K562 (cell line): ENCODE results near the gene CD55. TPM values are rescaled to one million over a fixed set of nuclear protein-coding genes. Genes with fewer than 3 reads are reported as not detected.
A peak's percentile ranks its signal among the peaks of the same experiment; 100 is the strongest.

Experiments used
- CEBPB ChIP-seq: fragments of 450-650 bp; IDR thresholded peaks from 2 replicates; pipeline ENCODE4 v1.6.1; 2016; ENCODE audit warnings: missing genetic modification characterization, missing compliant biosample characterization
- FOXA3 ChIP-seq, 2 experiments: fragments of 450-650 bp in 1 of 2; sonication (generic) in 1 of 2; formaldehyde crosslinking; IDR thresholded peaks in 1 of 2; conservative IDR thresholded peaks in 1 of 2; 2 replicates each; pipeline versions ENCODE4 v1.4.0 to v1.8.0; 2020 to 2022; ENCODE audit warnings: mild to moderate bottlenecking in 2 of 2, missing genetic modification reagents in 1 of 2
- HDAC8 ChIP-seq: fragments of 450-650 bp; IDR thresholded peaks from 2 replicates; pipeline ENCODE4 v1.6.1; 2016; ENCODE audit warnings: mild to moderate bottlenecking, missing genetic modification characterization, moderate library complexity, missing compliant biosample characterization
- HNRNPLL ChIP-seq: fragments of 200-400 bp; formaldehyde crosslinking; IDR thresholded peaks from 2 replicates; pipeline ENCODE4 v1.6.1; 2017; ENCODE audit warnings: low read length, low read depth, mild to moderate bottlenecking; ENCODE audit not compliant: poor library complexity, severe bottlenecking
- PURB ChIP-seq: sonication (generic); formaldehyde crosslinking; IDR thresholded peaks from 2 replicates; pipeline ENCODE4 v1.9.0; 2021; ENCODE audit warnings: low read depth, mild to moderate bottlenecking, missing genetic modification reagents
- RAD51 ChIP-seq: fragments of 450-650 bp; IDR thresholded peaks from 2 replicates; pipeline ENCODE4 v1.7.1; 2016; ENCODE audit warnings: low read depth, mild to moderate bottlenecking, borderline replicate concordance
- ZBTB1 ChIP-seq: sonication (generic); formaldehyde crosslinking; IDR thresholded peaks from 2 replicates; pipeline ENCODE4 v1.8.1; 2023; ENCODE audit warnings: missing genetic modification reagents, low read depth, mild to moderate bottlenecking, borderline replicate concordance
- ZNF12 ChIP-seq: sonication (generic); formaldehyde crosslinking; IDR thresholded peaks from 2 replicates; pipeline ENCODE4 v1.4.0; 2020; ENCODE audit warnings: mild to moderate bottlenecking, missing genetic modification reagents
- ZNF3 ChIP-seq: fragments of 250-450 bp; sonication (Bioruptor Pico); IDR thresholded peaks from 2 replicates; pipeline ENCODE4 v1.5.0; 2021; ENCODE audit warnings: mild to moderate bottlenecking, moderate library complexity
- ZNF551 ChIP-seq: fragments of 250-450 bp; sonication (Bioruptor Pico); IDR thresholded peaks from 2 replicates; pipeline ENCODE4 v1.5.0; 2021; ENCODE audit warnings: mild to moderate bottlenecking, moderate library complexity
- polyA plus RNA-seq, 8 experiments: library from polyadenylated mRNA; depleted of rRNA in 4 of 8; stranded (reverse) in 5 of 8; unstranded in 3 of 8; fragments of >200 nt; fragmentation: Nextera tagmentation in 2 of 8; fragmentation: Illumina TruSeq in 1 of 8; extraction: Ambion mirVana in 2 of 8; extraction: Trizol in 1 of 8; gene quantifications; 2 replicates each; pipeline versions ENCODE4 v1.2.1 to v1.2.3, GENCODE V29; 2011 to 2014; ENCODE audit warnings: inconsistent platforms in 1 of 8, missing spikeins in 1 of 8
- total RNA-seq, 7 experiments: library from RNA; depleted of rRNA in 6 of 7; stranded (reverse); fragments of >200 nt in 6 of 7; fragmentation: Illumina TruSeq in 2 of 7; extraction: Trizol in 2 of 7; gene quantifications; 2 replicates each; pipeline versions ENCODE4 v1.2.1 to v1.2.3, GENCODE V29; 2011 to 2021; ENCODE audit warnings: low replicate concordance in 1 of 7
- TF ChIP-seq, protein P1 (sequence below): fragments of 450-650 bp; IDR thresholded peaks from 2 replicates; pipeline ENCODE4 v1.6.1; 2016; ENCODE audit warnings: mild to moderate bottlenecking, moderate library complexity
- TF ChIP-seq, protein P2 (sequence below): sonication (generic); formaldehyde crosslinking; IDR thresholded peaks from 2 replicates; pipeline ENCODE4 v1.8.0; 2022; ENCODE audit warnings: mild to moderate bottlenecking, missing genetic modification reagents
- TF ChIP-seq, protein P3 (sequence below): fragments of 250-450 bp; sonication (Bioruptor Pico); IDR thresholded peaks from 2 replicates; pipeline ENCODE4 v1.8.0; 2021; ENCODE audit warnings: moderate library complexity, mild to moderate bottlenecking, inconsistent platforms

Gene CD55
- total and polyA plus RNA-seq, 9 of the 15 experiments (the other 6 are each of a cell fraction or from before 2014, with no cell fraction given): 17.7 to 150 (median 97.0) TPM

DNA sequence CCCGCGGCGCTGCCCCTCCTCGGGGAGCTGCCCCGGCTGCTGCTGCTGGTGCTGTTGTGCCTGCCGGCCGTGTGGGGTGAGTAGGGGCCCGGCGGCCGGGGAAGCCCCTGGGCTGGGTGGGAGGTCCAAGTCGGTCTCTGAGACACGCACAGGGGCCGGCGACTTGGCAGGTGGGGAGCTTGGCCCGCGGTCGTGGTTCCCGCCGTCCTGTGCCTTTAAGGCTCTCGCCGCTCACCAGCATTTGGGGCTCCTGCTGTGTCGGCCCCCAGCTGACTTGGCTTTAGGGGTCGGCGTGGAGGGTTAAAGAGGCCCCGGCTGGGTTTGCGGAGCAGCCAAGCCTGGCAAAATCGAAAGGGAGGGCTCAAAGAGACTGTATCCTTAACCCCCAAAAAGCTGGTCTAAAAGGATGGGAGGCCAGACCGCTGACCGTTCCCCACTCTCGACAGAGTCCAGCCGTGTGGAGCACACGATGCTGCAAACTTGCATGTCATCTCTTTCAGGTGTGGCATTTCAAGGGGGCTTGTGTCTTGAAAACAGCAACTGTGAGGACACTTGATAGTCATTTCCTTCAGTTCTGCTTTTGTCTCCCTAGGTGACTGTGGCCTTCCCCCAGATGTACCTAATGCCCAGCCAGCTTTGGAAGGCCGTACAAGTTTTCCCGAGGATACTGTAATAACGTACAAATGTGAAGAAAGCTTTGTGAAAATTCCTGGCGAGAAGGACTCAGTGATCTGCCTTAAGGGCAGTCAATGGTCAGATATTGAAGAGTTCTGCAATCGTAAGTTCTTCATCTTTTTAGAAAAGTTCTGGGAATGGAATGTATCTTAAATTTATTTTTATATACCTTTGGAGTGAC lies 540 bp downstream of the CD55 start (continued):
- TF ChIP-seq, protein P1, sequence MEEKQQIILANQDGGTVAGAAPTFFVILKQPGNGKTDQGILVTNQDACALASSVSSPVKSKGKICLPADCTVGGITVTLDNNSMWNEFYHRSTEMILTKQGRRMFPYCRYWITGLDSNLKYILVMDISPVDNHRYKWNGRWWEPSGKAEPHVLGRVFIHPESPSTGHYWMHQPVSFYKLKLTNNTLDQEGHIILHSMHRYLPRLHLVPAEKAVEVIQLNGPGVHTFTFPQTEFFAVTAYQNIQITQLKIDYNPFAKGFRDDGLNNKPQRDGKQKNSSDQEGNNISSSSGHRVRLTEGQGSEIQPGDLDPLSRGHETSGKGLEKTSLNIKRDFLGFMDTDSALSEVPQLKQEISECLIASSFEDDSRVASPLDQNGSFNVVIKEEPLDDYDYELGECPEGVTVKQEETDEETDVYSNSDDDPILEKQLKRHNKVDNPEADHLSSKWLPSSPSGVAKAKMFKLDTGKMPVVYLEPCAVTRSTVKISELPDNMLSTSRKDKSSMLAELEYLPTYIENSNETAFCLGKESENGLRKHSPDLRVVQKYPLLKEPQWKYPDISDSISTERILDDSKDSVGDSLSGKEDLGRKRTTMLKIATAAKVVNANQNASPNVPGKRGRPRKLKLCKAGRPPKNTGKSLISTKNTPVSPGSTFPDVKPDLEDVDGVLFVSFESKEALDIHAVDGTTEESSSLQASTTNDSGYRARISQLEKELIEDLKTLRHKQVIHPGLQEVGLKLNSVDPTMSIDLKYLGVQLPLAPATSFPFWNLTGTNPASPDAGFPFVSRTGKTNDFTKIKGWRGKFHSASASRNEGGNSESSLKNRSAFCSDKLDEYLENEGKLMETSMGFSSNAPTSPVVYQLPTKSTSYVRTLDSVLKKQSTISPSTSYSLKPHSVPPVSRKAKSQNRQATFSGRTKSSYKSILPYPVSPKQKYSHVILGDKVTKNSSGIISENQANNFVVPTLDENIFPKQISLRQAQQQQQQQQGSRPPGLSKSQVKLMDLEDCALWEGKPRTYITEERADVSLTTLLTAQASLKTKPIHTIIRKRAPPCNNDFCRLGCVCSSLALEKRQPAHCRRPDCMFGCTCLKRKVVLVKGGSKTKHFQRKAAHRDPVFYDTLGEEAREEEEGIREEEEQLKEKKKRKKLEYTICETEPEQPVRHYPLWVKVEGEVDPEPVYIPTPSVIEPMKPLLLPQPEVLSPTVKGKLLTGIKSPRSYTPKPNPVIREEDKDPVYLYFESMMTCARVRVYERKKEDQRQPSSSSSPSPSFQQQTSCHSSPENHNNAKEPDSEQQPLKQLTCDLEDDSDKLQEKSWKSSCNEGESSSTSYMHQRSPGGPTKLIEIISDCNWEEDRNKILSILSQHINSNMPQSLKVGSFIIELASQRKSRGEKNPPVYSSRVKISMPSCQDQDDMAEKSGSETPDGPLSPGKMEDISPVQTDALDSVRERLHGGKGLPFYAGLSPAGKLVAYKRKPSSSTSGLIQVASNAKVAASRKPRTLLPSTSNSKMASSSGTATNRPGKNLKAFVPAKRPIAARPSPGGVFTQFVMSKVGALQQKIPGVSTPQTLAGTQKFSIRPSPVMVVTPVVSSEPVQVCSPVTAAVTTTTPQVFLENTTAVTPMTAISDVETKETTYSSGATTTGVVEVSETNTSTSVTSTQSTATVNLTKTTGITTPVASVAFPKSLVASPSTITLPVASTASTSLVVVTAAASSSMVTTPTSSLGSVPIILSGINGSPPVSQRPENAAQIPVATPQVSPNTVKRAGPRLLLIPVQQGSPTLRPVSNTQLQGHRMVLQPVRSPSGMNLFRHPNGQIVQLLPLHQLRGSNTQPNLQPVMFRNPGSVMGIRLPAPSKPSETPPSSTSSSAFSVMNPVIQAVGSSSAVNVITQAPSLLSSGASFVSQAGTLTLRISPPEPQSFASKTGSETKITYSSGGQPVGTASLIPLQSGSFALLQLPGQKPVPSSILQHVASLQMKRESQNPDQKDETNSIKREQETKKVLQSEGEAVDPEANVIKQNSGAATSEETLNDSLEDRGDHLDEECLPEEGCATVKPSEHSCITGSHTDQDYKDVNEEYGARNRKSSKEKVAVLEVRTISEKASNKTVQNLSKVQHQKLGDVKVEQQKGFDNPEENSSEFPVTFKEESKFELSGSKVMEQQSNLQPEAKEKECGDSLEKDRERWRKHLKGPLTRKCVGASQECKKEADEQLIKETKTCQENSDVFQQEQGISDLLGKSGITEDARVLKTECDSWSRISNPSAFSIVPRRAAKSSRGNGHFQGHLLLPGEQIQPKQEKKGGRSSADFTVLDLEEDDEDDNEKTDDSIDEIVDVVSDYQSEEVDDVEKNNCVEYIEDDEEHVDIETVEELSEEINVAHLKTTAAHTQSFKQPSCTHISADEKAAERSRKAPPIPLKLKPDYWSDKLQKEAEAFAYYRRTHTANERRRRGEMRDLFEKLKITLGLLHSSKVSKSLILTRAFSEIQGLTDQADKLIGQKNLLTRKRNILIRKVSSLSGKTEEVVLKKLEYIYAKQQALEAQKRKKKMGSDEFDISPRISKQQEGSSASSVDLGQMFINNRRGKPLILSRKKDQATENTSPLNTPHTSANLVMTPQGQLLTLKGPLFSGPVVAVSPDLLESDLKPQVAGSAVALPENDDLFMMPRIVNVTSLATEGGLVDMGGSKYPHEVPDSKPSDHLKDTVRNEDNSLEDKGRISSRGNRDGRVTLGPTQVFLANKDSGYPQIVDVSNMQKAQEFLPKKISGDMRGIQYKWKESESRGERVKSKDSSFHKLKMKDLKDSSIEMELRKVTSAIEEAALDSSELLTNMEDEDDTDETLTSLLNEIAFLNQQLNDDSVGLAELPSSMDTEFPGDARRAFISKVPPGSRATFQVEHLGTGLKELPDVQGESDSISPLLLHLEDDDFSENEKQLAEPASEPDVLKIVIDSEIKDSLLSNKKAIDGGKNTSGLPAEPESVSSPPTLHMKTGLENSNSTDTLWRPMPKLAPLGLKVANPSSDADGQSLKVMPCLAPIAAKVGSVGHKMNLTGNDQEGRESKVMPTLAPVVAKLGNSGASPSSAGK: no peak; the same call in 1 of the 2 replicates
- TF ChIP-seq HDAC8 (tag) (no peak), RAD51 (no peak), HNRNPLL (no peak), ZNF551 (CRISPR knock-in tag) (no peak), ZNF12 (CRISPR knock-in tag) (no peak; the same call in 1 of the 2 replicates), ZNF3 (CRISPR knock-in tag) (no peak), PURB (CRISPR knock-in tag) (no peak), CEBPB (tag) (no peak), FOXA3 (CRISPR knock-in tag; conservative IDR thresholded peaks at IDR 0.05 in 1 of 2, IDR thresholded peaks at IDR 0.05 in 1 of 2) (no peak; a peak in 2 of 4 replicates), ZBTB1 (CRISPR knock-in tag) (no peak)
- TF ChIP-seq, protein P2, sequence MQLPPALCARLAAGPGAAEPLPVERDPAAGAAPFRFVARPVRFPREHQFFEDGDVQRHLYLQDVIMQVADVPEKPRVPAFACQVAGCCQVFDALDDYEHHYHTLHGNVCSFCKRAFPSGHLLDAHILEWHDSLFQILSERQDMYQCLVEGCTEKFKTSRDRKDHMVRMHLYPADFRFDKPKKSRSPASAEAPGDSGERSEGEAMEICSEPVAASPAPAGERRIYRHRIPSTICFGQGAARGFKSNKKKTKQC: peak; percentile 38; the same call in 1 of the 2 replicates
- TF ChIP-seq, protein P3, sequence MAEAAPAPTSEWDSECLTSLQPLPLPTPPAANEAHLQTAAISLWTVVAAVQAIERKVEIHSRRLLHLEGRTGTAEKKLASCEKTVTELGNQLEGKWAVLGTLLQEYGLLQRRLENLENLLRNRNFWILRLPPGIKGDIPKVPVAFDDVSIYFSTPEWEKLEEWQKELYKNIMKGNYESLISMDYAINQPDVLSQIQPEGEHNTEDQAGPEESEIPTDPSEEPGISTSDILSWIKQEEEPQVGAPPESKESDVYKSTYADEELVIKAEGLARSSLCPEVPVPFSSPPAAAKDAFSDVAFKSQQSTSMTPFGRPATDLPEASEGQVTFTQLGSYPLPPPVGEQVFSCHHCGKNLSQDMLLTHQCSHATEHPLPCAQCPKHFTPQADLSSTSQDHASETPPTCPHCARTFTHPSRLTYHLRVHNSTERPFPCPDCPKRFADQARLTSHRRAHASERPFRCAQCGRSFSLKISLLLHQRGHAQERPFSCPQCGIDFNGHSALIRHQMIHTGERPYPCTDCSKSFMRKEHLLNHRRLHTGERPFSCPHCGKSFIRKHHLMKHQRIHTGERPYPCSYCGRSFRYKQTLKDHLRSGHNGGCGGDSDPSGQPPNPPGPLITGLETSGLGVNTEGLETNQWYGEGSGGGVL (CRISPR knock-in tag): no peak
